ENCODE results near the gene CDCA4. TPM values are rescaled to one million over a fixed set of nuclear protein-coding genes. Genes with fewer than 3 reads are reported as not detected.

The CDCA4 gene
- total RNA-seq, 4 donors from 2014 or later, result 15.3 to 35.0 (median 23.3) TPM

GRCh38 chr14:104994978-104995377, 25.9 kb downstream of the CDCA4 start:
- intact Hi-C loops (cut with DNase I), result no loop called here
- H3K27me3 ChIP-seq, result no peaks in the 10 kb centered on the region

DNA sequence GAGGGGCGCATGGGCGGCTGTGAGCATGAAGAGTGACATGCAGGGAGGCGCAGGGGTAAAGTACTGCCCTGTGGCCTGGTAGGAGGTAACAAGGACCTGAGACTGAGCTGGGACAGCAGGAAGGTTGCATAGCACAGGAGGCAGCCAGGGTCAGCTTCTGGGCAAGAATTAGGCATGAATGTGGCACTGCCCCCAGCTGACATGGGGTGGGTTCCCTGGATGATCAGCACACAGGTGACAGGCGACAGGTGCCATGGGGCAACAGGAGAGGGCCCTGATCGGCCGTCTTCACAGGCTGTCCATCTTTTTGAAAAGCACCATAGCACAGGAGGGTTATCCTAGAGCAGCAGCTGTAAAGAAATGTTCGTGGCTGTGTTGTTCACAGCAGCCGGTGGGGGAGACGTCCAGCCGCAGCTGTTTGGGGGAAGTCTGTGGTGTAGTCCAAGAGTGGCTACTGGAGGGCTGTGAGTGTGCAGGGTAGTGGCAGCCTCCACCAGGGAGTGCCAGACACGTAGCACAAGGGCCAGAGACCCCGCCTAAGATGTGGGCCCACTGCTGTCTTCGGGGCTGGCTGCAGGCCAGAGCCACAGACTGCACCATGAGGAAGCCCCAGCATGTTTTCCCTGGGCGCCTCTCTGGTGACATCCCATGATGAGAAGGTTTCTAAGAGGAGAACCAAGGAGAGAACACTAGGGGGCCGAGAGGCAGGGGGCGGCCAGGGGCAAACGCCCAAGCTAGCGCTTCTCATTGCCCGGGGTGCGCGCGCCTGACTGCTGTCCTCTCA, 26.9 kb downstream of the CDCA4 start:
- peaks cover 0 to 66% (median 5%) of the 10 kb centered on the region in 3 donors for H3K36me3 ChIP-seq
- TF ChIP-seq CTCF (IDR thresholded peaks at IDR 0.05) (no peak), POLR2A (IDR thresholded peaks at IDR 0.05) (no peak)
- DNase-seq, result no peak
- H3K4me1 ChIP-seq, result peaks cover 0 to 9% (median 3%) of the 10 kb centered on the region in 3 donors
- WGBS, 2 donors, result 40 to 78% methylated on average over 1 to 11 of the region's 22 CpGs
- no peaks in the 10 kb centered on the region for H3K9me3 ChIP-seq
- no peaks in the 10 kb centered on the region for H3K27me3 ChIP-seq
- intact Hi-C loops (cut with DNase I), result no loop called here
- H3K27ac ChIP-seq, result no peak overlapping the region
- no peak overlapping the region for H3K4me3 ChIP-seq

More at GRCh38 chr14:104994978-104995377, 25.9 kb downstream of the CDCA4 start:
- peaks cover 0 to 10% (median 5%) of the 10 kb centered on the region in 3 donors for H3K4me1 ChIP-seq
- TF ChIP-seq CTCF (IDR thresholded peaks at IDR 0.05), result no peak
- TF ChIP-seq POLR2A (IDR thresholded peaks at IDR 0.05), result no peak
- H3K27ac ChIP-seq, result no peak overlapping the region
- WGBS, 2 donors, result 90% methylated on average over 2 of the region's 6 CpGs; no CpG with 5 or more reads in 1 of the 2 donors
- H3K9me3 ChIP-seq, result no peaks in the 10 kb centered on the region
- H3K4me3 ChIP-seq, result no peak overlapping the region
- no peak for DNase-seq
- H3K36me3 ChIP-seq, result peaks cover 0 to 60% (median 5%) of the 10 kb centered on the region in 3 donors

- H3K36me3 ChIP-seq, result peaks cover 0 to 66% (median 5%) of the 10 kb centered on the region in 3 donors
These were observed 27.6 kb downstream of the CDCA4 start for GRCh38 chr14:104993306-104993705.

DNA sequence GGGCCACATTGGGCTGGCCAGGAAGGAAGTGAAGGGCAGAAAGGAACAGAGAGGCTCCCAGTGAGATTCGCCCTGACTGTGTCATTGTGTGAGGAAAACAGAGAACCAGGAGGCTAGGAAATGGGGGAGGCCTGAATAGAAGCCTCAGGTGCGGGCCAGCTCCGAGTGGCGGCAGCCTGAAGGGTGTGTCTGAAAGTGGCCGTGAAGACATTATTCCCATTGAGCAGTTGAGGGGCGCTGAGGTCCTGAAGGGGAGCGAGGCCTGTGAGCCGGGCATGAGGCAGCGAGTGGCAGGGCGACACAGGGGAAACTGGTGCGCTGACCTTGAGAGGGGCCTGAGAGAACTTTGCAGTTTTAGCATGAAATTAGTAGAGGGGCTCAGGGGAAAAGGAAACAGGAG, 28.4 kb downstream of the CDCA4 start:
- intact Hi-C loops (cut with DNase I), result no loop called here
- no peak overlapping the region for H3K27ac ChIP-seq
- no peak for DNase-seq
- no peak for TF ChIP-seq CTCF (IDR thresholded peaks at IDR 0.05)
- no peak for TF ChIP-seq POLR2A (IDR thresholded peaks at IDR 0.05)
- no peaks in the 10 kb centered on the region for H3K9me3 ChIP-seq
- H3K4me1 ChIP-seq, result no peaks in the 10 kb centered on the region
- H3K4me3 ChIP-seq, result no peak overlapping the region
- H3K27me3 ChIP-seq, result no peaks in the 10 kb centered on the region
- peaks cover 0 to 66% (median 5%) of the 10 kb centered on the region in 3 donors for H3K36me3 ChIP-seq
- WGBS, 2 donors, result 96 to 97% methylated on average over 11 of the region's 11 CpGs

More at GRCh38 chr14:104993306-104993705, 27.6 kb downstream of the CDCA4 start:
- no peak overlapping the region for H3K4me3 ChIP-seq
- DNase-seq, result no peak
- WGBS, 2 donors, result 85 to 92% methylated on average over 8 to 10 of the region's 12 CpGs
- TF ChIP-seq CTCF (IDR thresholded peaks at IDR 0.05) (no peak), POLR2A (IDR thresholded peaks at IDR 0.05) (no peak)
- no peaks in the 10 kb centered on the region for H3K27me3 ChIP-seq
- no peaks in the 10 kb centered on the region for H3K9me3 ChIP-seq
- intact Hi-C loops (cut with DNase I), result no loop called here
- peaks cover 0 to 2% (median 0%) of the 10 kb centered on the region in 3 donors for H3K4me1 ChIP-seq
- no peak overlapping the region for H3K27ac ChIP-seq

- TF ChIP-seq POLR2A (IDR thresholded peaks at IDR 0.05) (no peak), CTCF (IDR thresholded peaks at IDR 0.05) (no peak)
- Histone ChIP-seq H3K27me3 (no peaks in the 10 kb centered on the region), H3K4me3 (no peak overlapping the region), H3K27ac (no peak overlapping the region), H3K9me3 (no peaks in the 10 kb centered on the region), H3K4me1 (peaks cover 2 to 5% (median 4%) of the 10 kb centered on the region in 3 donors), H3K36me3 (peaks cover 0 to 63% (median 5%) of the 10 kb centered on the region in 3 donors)
- intact Hi-C loops (cut with DNase I), result no loop called here
- DNase-seq, result no peak
- 97 to 98% methylated on average over 22 to 26 of the region's 34 CpGs for WGBS, 2 donors
These were observed 29.0 kb downstream of the CDCA4 start for GRCh38 chr14:104991896-104992230.

Data from esophagus squamous epithelium (tissue), 5 donors.